Nephron progenitor cell (in vitro differentiated cells): Measurements from ENCODE around the gene SYN1.

Experiments used
- DNase-seq: peaks from one replicate; pipeline ENCODE4 v3.0.0; 2021
- H3K27ac Mint-ChIP-seq: 2 replicates; pipeline ENCODE4 v1.8.0; 2021; ENCODE audit warnings: mild to moderate bottlenecking, moderate library complexity, mixed read lengths
- H3K27me3 Mint-ChIP-seq: 2 replicates; pipeline ENCODE4 v1.8.0; 2021; ENCODE audit warnings: mild to moderate bottlenecking, low read depth, mixed read lengths; ENCODE audit not compliant: poor library complexity
- H3K36me3 Mint-ChIP-seq: 2 replicates; pipeline ENCODE4 v1.8.0; 2021; ENCODE audit warnings: low read depth, mixed read lengths
- H3K4me1 Mint-ChIP-seq: 2 replicates; pipeline ENCODE4 v1.8.0; 2021; ENCODE audit warnings: mixed read lengths
- H3K4me3 Mint-ChIP-seq: 2 replicates; pipeline ENCODE4 v1.8.0; 2021; ENCODE audit warnings: mild to moderate bottlenecking, moderate library complexity, mixed read lengths
- H3K9me3 Mint-ChIP-seq: 2 replicates; pipeline ENCODE4 v1.8.0; 2021; ENCODE audit warnings: mild to moderate bottlenecking, moderate library complexity, mixed read lengths
- TF ChIP-seq, protein P1 (sequence below): fragments of 200-600 bp; sonication (generic); IDR thresholded peaks from 2 replicates; pipeline ENCODE4 v1.5.0; 2021; ENCODE audit warnings: antibody characterized with exemption

SYN1 gene

DNA sequence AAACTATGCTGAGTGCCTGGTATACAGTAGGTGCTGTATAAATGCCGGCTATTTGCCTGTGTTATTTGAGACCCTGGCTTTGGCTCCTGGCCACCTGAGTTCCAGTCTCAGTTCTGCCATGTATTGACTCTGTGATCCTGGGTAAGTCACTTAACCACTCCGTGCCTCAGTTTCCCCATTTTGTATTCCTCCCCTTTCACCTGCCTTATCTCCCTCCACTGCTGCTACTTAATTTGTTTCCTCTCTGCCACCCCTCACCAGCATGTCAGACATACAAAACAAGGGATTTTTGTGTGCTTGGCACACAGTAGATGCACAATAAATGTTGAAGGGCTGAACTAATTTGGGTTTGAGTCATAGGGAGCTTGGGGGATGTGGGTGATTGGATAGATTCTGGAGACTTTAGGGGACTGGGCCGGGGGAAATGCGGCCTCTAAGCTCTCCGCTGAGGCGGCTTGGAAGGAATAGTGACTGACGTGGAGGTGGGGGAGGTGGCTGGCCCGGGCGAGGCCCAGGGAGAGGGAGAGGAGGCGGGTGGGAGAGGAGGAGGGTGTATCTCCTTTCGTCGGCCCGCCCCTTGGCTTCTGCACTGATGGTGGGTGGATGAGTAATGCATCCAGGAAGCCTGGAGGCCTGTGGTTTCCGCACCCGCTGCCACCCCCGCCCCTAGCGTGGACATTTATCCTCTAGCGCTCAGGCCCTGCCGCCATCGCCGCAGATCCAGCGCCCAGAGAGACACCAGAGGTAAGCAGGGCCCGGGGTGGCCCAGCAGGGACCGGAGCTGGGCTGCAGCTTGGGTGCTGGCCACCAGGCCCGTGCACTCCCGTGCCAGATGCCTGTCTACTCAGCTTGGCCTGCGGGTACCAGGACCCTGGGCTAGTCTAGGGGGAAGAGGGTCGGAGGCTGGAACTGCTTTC, 37.7 kb downstream of the SYN1 start, which contains the start of gene TIMP1:
Gene TIMP1, plus strand, starts transcription at position 706 of the 917 bp plus-strand sequence. CDS start 980 bp downstream, outside the sequence.
- TF ChIP-seq, protein P1, sequence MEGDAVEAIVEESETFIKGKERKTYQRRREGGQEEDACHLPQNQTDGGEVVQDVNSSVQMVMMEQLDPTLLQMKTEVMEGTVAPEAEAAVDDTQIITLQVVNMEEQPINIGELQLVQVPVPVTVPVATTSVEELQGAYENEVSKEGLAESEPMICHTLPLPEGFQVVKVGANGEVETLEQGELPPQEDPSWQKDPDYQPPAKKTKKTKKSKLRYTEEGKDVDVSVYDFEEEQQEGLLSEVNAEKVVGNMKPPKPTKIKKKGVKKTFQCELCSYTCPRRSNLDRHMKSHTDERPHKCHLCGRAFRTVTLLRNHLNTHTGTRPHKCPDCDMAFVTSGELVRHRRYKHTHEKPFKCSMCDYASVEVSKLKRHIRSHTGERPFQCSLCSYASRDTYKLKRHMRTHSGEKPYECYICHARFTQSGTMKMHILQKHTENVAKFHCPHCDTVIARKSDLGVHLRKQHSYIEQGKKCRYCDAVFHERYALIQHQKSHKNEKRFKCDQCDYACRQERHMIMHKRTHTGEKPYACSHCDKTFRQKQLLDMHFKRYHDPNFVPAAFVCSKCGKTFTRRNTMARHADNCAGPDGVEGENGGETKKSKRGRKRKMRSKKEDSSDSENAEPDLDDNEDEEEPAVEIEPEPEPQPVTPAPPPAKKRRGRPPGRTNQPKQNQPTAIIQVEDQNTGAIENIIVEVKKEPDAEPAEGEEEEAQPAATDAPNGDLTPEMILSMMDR, result no peak
- H3K9me3 Mint-ChIP-seq, result peaks cover 69% of the 10 kb centered on the region
- H3K4me3 Mint-ChIP-seq, result peak within 1 kb of the TSS; percentile 66
- H3K27me3 Mint-ChIP-seq, result peaks cover 2% of the 10 kb centered on the region
- peaks cover 40% of the 10 kb centered on the region for H3K4me1 Mint-ChIP-seq
- peak; percentile 77 for DNase-seq
- no peak within 1 kb of the TSS for H3K27ac Mint-ChIP-seq
- peaks cover 11% of the 10 kb centered on the region for H3K36me3 Mint-ChIP-seq

DNA sequence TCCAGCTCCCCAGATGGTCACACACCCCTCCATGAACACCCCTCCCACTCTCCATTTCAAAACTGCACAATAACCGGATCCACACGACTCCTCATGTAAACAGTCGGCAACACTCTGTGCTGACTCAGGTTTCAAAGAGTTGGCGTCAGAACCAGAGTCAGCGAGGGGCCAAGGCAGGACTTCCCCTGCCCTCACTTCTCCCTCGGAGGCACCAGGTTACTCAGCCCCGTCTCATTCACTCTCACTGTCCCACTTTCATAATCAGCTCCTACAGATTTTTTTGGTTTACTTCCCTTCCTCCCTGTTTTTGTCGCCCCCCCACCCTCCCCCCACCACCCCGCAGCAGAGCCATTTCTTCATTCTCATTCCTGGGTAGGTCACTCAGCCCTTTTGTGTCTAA, 40.1 kb downstream of the SYN1 start:
- H3K4me1 Mint-ChIP-seq, result peaks cover 47% of the 10 kb centered on the region
- H3K4me3 Mint-ChIP-seq, result no peak overlapping the region
- H3K9me3 Mint-ChIP-seq, result peaks cover 64% of the 10 kb centered on the region
- H3K36me3 Mint-ChIP-seq, result peaks cover 9% of the 10 kb centered on the region
- peaks cover 2% of the 10 kb centered on the region for H3K27me3 Mint-ChIP-seq
- TF ChIP-seq, protein P1, result no peak
- no peak for DNase-seq
- H3K27ac Mint-ChIP-seq, result no peak overlapping the region

DNA sequence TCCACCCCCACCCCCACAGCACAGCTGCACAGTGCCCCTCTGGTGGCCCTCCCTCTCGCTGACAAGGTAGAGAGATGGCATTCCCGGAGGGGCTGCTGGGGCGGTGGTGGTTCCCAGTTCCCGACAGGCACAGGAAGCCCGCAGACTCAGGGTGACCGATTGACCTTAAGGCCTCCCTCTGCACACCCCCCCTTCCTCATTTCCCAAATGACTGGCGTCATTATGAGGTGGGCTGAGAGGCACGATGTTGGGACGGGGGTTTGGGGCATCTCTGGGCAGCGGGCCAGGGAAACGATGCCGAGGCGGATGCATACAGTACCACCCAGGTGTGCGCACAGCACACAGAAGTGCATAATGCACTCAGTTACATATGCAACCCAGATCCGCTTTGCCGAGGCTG, 41.0 kb downstream of the SYN1 start:
- Mint-ChIP-seq H3K4me3 (no peak overlapping the region), H3K9me3 (peaks cover 60% of the 10 kb centered on the region), H3K36me3 (peaks cover 5% of the 10 kb centered on the region), H3K27ac (no peak overlapping the region), H3K27me3 (peaks cover 2% of the 10 kb centered on the region), H3K4me1 (peaks cover 44% of the 10 kb centered on the region)
- TF ChIP-seq, protein P1, result no peak
- no peak for DNase-seq

DNA sequence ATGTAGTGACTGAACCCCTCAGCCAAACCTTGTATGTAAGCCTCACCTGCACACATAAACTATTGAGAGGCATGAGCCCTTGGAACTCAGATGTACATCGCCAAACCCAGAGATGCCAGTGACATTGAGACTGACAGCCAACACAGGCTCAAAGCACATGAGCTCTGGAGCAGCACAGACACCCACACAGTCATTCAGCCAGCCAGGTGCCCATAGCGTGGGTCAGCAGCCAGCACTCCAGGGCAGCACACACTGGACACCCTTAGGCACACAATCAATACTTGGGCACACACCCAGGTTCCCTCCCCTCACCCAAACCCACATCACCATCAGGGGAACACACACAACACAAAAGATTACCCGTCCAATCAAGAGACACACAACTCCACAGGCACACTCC, 41.8 kb downstream of the SYN1 start:
- Mint-ChIP-seq H3K27ac (no peak overlapping the region), H3K4me1 (peaks cover 46% of the 10 kb centered on the region), H3K36me3 (peaks cover 4% of the 10 kb centered on the region), H3K4me3 (no peak overlapping the region), H3K27me3 (peaks cover 2% of the 10 kb centered on the region), H3K9me3 (peaks cover 62% of the 10 kb centered on the region)
- no peak for DNase-seq
- TF ChIP-seq, protein P1, result no peak

DNA sequence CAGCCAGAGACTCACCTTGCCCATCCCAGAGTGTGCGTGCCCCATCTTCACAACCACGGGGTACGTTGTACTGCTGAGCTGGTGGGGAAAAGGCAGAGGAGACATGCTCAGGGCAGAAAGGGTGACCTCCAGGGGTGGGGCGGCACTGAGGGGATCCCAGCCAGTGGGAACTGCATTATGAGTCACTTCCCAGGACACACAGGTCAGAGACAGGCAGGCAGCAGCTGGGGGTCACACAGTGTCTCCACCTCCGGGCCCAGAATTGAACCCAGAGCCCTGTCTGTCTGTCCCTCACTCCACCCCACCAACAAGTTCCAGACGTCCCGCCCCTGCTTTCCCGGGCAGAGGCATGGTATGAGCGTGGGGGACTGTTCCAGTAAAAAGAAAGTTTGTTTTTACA, 42.2 kb downstream of the SYN1 start:
- no peak overlapping the region for H3K27ac Mint-ChIP-seq
- DNase-seq, result no peak
- H3K36me3 Mint-ChIP-seq, result peaks cover 6% of the 10 kb centered on the region
- TF ChIP-seq, protein P1, result no peak
- peaks cover 50% of the 10 kb centered on the region for H3K4me1 Mint-ChIP-seq
- peaks cover 2% of the 10 kb centered on the region for H3K27me3 Mint-ChIP-seq
- H3K4me3 Mint-ChIP-seq, result no peak overlapping the region
- H3K9me3 Mint-ChIP-seq, result peaks cover 64% of the 10 kb centered on the region
